Measurements from ENCODE around the gene OXCT1. TPM values are rescaled to one million over a fixed set of nuclear protein-coding genes. Genes with fewer than 3 reads are reported as not detected.
"Not testable (repeated sequence)": the region's sequence is repeated elsewhere in the genome, so short reads cannot be mapped to it uniquely, and the experiment has no call there.

OXCT1 gene
- total RNA-seq, 3 donors from 2014 or later, result 8.9 to 27.0 (median 14.9) TPM

DNA sequence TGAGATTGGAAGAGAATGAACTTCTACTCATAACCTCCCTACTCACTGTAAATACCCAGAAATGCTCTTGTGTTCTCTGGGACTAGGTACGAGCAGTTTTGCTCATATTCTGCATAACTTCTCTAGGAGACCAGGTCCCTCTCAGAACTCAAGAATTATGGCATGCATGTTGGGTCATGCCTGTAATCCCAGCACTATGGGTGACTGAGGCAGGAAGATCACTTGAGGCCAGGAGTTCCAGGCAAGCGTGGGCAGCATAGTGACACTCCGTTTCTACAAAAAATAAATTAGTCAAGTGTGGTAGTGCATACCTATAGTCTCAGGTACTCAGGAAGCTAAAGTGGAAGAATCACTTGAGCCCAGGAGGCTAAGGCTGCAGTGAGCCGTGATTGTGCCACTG is 141.9 kb downstream of the OXCT1 start:
- no peak for ATAC-seq
- intact Hi-C loops (cut with DNase I, micrococcal nuclease), result no loop called here
- TF ChIP-seq, protein P1, sequence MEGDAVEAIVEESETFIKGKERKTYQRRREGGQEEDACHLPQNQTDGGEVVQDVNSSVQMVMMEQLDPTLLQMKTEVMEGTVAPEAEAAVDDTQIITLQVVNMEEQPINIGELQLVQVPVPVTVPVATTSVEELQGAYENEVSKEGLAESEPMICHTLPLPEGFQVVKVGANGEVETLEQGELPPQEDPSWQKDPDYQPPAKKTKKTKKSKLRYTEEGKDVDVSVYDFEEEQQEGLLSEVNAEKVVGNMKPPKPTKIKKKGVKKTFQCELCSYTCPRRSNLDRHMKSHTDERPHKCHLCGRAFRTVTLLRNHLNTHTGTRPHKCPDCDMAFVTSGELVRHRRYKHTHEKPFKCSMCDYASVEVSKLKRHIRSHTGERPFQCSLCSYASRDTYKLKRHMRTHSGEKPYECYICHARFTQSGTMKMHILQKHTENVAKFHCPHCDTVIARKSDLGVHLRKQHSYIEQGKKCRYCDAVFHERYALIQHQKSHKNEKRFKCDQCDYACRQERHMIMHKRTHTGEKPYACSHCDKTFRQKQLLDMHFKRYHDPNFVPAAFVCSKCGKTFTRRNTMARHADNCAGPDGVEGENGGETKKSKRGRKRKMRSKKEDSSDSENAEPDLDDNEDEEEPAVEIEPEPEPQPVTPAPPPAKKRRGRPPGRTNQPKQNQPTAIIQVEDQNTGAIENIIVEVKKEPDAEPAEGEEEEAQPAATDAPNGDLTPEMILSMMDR (IDR thresholded peaks at IDR 0.05), result no peak

DNA sequence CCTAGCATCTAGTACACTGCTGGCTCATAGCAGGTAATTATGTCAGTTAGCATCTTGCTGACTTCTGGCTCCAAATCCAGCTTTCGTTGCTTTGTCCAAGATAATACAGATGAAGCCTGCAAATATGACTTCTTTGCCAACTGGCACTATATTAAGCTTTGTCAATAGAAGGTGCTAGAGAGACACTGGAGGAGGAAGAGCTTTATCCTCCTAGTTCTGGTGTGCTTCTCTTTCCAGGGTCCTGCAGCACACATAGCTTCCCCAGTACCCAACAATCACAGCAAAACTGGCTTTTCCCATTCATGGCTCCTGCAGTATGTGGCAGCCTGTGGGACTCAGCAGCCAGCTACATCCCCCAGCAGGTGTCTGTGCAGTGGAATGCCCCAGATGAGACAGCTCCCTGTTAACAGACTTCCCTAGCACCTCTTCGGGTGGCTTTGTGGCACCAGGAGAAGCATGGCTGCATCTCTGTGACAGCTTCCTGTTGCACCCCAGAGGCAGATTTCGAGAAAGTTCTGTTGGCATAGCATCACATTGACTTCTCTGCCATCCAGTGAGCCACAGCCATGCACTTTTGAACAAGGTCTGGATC is 147.8 kb downstream of the OXCT1 start:
- peak; percentile 34 for ATAC-seq
- H3K9me3 ChIP-seq, result no peaks in the 10 kb centered on the region
- no peak for DNase-seq
- no peak overlapping the region for H3K4me3 ChIP-seq
- H3K36me3 ChIP-seq (ENCODE audit: low read depth), result no peaks in the 10 kb centered on the region
- TF ChIP-seq, protein P1 (IDR thresholded peaks at IDR 0.05), result no peak
- H3K4me1 ChIP-seq (ENCODE audit: low read depth), result no peaks in the 10 kb centered on the region
- intact Hi-C loops (cut with DNase I, micrococcal nuclease), result no loop called here

More for the DNA sequence above, 141.9 kb downstream of the OXCT1 start:
- H3K36me3 ChIP-seq (ENCODE audit: low read depth), result no peaks in the 10 kb centered on the region
- H3K9me3 ChIP-seq, result no peaks in the 10 kb centered on the region
- DNase-seq, result no peak
- no peaks in the 10 kb centered on the region for H3K4me1 ChIP-seq (ENCODE audit: low read depth)
- no peak overlapping the region for H3K4me3 ChIP-seq

DNA sequence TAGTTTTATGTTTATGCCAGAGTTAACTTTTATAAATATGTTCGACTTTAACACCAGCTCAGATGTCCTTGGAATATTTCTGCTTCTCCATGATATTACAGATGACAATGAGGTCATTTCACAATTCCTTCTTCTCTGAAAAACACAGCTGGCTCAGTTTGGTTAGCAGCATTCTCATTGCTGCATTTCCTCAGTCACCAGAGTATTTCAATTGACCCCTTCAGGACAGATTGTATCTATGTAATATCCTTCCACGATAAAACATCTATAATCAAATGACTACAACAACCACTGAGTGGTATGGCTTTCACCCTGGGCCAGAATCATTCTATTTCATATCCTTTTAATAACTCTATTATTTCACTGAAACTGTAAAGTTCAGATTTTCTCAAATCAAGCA is 148.7 kb downstream of the OXCT1 start:
- no peaks in the 10 kb centered on the region for H3K9me3 ChIP-seq
- H3K4me1 ChIP-seq (ENCODE audit: low read depth), result no peaks in the 10 kb centered on the region
- DNase-seq (no peak), ATAC-seq (no peak)
- no peak overlapping the region for H3K4me3 ChIP-seq
- no peaks in the 10 kb centered on the region for H3K36me3 ChIP-seq (ENCODE audit: low read depth)
- intact Hi-C loops (cut with DNase I, micrococcal nuclease), result no loop called here
- TF ChIP-seq, protein P1 (IDR thresholded peaks at IDR 0.05), result no peak

DNA sequence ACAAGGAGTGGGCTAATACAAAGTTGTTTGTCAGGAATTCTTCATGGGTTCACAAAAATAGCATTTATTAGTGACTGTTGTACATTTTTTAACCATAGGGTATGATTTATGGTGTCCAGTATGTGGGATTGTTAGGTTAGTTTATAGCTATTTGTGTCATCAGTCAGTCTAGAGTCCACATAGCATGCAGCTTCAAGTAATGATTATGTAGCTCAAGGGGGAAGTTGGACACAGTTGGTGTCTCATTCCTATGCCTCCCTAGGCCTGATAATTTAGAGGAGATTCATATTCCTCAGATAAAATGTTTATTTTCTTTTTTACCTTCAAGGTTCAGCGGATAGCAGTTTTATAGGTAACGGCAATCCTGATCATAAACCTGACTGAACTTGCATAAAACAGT is 153.8 kb downstream of the OXCT1 start:
- peak; percentile 81 for ATAC-seq
- Histone ChIP-seq H3K4me1 (ENCODE audit: low read depth) (no peaks in the 10 kb centered on the region), H3K9me3 (no peaks in the 10 kb centered on the region), H3K4me3 (no peak overlapping the region), H3K36me3 (ENCODE audit: low read depth) (no peaks in the 10 kb centered on the region)
- intact Hi-C loops (cut with DNase I, micrococcal nuclease), result no loop called here
- DNase-seq, result no peak
- TF ChIP-seq, protein P1 (IDR thresholded peaks at IDR 0.05), result no peak

DNA sequence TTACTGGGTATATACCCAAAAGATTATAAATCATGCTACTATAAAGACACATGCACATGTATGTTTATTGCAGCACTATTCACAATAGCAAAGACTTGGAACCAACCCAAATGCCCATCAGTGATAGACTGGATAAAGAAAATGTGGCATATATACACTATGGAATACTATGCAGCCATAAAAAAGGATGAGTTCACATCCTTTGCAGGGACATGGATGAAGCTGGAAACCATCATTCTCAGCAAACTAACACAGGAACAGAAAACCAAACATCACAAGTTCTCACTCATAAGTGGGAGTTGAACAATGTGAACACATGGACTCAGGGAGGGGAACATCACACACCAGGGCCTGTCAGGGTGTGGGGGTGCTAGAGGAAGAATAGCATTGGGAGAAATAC is 155.8 kb downstream of the OXCT1 start:
- H3K4me1 ChIP-seq (ENCODE audit: low read depth); ATAC-seq; intact Hi-C loops (cut with DNase I, micrococcal nuclease); H3K36me3 ChIP-seq (ENCODE audit: low read depth); DNase-seq; H3K9me3 ChIP-seq; H3K4me3 ChIP-seq: not testable (repeated sequence)

DNA sequence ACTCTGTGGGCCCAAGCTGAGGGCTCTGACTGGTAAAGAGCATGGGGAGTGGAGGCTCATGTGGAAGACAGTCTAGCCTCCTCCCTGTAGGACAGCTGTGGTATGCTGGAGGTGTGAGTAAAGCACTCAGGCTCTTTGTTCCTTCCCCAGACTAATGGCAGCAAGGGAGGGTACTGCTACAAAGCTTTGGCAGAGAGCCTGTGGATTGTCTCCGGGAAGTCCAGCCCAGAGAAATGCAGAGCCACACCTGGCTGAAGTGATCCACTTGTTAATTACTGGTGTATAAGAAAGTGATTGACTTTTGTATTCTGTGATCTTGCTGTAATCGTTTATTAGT is 161.7 kb downstream of the OXCT1 start:
- H3K4me3 ChIP-seq, result no peak overlapping the region
- H3K9me3 ChIP-seq, result peaks cover 3% of the 10 kb centered on the region
- no peaks in the 10 kb centered on the region for H3K4me1 ChIP-seq (ENCODE audit: low read depth)
- DNase-seq, result peak in 2 of 3 donors; percentile 25 to 27
- TF ChIP-seq, protein P1 (IDR thresholded peaks at IDR 0.05), result no peak
- H3K36me3 ChIP-seq (ENCODE audit: low read depth), result no peaks in the 10 kb centered on the region
- peak; percentile 89 for ATAC-seq
- intact Hi-C loops (cut with DNase I, micrococcal nuclease), result no loop called here
